Inflammatory macrophage treated with lipopolysaccharide for 1 hour (primary cell): ENCODE data around the gene PKD1.
"Not testable (repeated sequence)": the region's sequence is repeated elsewhere in the genome, so short reads cannot be mapped to it uniquely, and the experiment has no call there.

Experiments
- DNase-seq, 2 donors: peaks; one replicate each; pipeline ENCODE4 v3.0.0-alpha.2; 2020 to 2022

PKD1 gene

DNA sequence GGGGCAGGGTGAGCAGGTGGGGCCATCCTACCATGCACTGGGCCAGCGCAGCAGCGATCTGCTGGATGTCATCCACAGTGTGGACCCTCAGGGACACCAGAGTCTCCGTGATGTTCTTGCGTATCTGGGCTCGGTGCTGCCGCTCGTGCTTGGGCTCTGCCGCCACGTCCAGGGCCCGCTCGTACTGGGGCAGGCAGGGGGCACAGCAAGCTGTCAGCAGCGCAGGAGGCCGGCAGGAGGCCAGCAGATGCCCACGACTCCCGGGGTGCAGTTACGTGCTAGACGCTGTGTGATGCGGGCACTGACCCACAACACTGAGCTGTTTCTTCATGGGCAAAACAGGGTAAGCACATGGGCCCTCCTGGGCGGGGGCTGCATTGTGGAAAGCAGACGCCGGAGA, 30.4 kb downstream of the PKD1 start:
- not testable (repeated sequence) for DNase-seq

DNA sequence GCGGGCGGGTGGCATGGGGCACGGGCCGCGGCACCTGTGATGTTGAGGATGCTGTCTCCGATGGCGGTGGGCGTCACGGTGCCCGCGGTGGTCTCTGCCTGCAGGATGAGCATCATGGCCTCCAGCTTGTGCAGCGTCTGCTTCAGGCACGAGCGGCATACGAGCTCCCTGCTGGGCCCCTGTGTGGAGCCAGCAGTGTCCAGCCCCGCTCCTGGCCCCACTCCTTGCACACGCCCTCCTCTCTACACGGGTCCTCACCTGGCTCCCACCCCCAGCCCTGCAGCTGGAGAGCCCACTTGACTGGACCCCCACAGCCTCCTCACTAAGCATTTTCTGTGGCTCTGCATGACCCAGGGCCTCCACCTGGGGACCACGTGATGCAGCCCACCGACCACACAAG, 31.2 kb downstream of the PKD1 start:
- DNase-seq, result not testable (repeated sequence)

DNA sequence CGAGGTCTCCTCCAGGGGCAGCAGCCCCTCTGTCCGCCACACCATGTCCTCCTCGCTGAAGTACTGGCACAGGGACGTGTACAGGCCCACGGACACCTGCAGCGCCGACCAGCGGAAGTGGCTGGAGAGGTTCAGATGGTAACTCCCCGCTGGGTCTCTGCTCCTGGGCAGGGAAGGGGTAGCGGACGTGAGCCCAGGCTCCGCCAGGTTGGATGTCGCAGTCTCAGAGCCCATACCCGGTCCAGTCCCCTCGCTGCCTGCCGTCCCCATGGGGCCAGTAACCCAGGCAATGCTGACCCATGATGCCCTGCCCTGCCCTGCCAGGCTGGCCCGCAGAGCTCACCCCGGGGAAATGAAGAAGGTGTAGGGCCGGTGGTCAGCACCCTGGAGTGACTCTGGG, 33.2 kb downstream of the PKD1 start:
- no peak for DNase-seq

DNA sequence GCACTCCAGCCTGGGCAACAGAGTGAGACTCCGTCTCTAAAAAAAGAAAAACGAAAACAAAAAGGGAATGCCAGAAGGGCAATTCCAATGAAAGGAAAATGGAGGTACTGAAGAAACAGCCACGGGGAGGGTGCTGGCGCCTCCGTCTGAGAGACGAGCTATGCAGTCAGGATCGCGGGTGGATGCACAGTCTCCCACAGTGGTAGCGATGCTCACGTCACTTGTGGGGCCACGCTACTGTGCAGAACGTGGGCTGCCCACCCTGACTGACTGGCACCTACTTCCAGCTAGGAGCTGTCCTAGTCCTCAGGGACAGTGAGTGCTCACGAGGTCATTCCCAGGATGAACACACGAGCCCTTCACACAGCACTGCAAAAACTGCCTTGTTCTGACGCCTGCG, 34.1 kb downstream of the PKD1 start:
- not testable (repeated sequence) for DNase-seq

DNA sequence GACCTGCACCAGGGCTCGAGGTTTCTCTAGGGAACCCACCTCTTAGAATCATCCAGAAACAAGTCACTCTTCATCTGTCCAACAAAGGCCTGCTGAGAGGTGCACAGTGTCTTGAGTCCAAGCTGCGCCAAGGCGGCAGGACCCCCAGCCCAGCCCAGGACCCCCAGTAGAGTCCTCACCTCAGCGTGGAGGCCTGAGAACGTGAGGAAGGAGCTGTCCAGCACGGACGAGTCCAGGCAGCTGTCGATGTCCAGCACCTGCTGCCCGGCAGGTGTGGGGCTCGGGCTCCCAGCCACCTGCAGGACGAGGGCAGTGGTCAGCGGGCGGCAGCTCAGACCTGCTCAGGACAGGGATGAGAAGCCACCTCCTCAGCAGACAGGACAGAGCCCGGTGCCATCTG, 38.0 kb downstream of the PKD1 start:
- DNase-seq, result not testable (repeated sequence)

DNA sequence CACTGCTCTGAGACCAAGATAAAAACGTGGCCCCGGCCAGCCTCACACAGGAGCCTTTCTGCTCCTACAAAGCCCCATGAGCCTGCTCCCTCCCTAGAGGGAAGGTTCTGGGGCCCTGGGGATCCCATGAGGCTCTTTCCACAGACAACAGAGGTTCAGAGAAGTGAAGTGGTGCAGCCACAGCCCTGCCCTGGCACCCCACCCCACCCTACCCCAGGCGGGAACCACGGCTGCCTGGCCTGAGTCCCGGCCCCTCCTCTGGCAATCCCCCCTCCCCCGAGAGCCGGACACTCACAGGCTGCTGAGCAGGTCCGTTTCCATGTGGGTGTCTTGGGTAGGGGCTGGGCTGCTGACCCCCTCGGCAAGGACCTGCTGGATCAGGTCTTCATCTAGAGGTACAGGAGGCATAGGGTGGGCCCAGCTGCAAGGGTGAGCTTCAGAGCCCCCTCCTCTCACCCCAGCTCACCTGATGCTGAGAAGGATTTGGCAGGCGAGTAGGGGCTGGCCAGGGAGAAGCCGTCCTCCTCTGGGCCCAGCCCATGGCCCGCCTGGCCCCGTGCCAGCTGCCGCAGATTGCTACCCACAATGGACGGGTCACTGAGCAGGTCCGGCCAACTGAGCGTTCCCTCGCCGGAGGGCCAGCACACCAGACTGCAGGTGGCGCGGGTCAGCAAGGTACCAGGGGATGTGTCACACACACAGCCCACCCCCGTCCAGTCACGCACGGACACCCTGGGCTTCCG, 38.7 kb downstream of the PKD1 start:
- DNase-seq, result no peak

DNA sequence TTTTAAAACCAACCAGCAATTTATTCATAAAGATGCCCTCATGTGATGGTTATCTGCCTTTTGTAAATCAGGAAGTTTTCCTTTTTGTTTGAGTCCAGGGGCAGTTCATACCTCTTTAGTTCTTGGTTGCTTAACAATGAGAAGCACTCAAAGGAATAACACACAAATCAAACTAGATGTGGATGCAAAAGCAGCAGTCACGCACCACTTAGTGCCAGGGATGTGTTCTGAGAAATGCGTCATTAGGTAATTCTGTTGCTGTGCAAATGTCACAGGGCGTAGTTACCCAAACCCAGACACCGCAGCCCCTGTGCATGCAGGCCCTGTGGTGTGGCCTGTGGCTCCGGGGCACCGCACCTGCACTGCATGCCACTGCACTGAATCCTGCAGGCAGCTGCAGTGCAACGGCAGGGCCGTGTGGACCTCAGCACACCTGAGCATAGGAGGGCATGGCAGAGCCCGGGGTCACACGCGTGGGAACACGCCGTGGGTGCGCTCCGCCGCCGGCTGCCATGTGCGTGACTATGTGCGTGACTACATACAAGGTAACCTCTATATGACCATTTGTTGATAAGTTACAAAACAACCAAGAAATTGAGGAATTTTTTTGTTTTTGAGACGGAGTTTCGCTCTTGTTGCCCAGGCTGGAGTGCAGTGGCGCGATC, 39.6 kb downstream of the PKD1 start:
- DNase-seq, result no peak

DNA sequence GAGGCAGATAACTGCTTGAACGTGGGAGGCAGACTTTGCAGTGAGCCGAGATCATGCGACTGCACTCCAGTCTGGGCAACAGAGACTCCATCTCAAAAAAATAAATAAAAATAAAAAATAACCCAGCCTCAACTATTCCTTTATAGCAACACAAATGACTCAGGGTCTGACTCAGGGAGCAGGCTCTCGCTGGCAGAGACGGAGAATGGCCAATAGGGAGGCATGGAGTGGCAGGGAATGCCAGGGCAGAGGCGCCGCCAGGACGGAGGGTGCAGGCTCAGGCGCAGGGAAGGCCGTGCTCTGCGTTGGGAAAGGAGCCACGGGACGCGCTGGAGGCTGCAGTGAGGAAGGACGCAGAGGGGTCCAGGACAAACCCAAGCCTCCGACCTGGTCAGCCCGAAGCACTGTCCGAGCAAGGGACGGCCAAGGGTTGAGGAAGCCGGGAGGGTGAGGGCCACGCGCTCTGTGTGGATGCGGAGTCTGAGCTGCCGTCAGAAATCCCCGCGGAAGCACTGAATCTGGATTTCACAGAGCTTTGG, 40.3 kb downstream of the PKD1 start:
- DNase-seq, result no peak

DNA sequence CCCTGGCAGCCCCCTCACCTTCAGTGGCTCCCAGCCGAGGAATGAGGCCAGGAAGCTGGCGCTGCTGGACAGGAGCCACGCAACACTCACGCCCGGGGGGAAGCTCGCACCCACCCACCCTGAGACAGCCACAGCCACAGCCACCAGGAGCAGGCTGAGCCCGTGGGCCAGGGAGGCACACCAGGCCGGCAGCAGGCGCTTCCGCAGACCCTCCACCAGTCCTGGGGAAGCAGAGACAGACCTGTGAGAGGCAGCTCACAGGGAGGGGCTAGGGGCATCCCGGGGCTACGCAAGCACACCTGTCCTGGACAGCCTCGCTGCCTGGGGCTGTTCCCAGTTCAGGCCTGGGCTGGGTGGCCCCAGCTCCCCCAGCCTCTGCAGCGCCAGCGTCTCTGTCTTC, 41.9 kb downstream of the PKD1 start:
- no peak for DNase-seq

DNA sequence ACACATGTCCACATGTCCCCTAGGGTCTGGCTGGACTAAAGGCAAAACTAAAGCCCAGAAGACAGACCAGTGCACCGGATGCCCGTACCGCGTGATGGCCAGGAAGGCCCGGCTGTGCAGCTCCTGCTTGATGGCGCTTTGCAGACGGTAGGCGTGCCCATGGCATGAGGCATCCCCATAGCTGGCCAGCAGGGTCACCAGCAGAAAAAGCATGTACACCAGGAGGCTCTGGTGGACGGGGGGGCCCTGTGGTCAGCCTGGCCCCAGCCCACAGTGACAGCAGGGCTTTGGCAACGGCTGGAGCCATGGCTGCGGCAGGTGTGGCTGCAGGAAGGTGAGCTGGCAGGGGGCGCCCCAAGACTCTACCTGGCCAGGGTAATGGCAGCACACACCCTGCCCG, 42.8 kb downstream of the PKD1 start:
- DNase-seq, result no peak

DNA sequence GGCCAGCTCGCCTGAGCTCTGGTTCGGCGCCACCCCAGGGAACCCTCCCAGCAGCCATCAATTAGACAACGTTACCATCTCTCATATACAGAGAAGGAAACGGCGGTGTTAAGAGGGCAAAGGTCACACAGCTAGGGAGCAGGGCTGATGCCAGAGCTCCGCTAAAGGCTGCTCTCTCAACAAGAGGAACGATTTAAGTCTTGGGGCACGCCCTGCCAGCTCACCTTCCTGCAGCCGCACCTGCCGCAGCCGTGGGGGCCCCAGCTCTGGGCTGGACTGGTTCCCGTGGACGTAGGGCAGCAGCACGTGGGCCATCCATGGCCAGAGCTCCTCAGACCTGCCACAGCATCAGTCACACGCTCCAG, 43.5 kb downstream of the PKD1 start:
- DNase-seq, result no peak

DNA sequence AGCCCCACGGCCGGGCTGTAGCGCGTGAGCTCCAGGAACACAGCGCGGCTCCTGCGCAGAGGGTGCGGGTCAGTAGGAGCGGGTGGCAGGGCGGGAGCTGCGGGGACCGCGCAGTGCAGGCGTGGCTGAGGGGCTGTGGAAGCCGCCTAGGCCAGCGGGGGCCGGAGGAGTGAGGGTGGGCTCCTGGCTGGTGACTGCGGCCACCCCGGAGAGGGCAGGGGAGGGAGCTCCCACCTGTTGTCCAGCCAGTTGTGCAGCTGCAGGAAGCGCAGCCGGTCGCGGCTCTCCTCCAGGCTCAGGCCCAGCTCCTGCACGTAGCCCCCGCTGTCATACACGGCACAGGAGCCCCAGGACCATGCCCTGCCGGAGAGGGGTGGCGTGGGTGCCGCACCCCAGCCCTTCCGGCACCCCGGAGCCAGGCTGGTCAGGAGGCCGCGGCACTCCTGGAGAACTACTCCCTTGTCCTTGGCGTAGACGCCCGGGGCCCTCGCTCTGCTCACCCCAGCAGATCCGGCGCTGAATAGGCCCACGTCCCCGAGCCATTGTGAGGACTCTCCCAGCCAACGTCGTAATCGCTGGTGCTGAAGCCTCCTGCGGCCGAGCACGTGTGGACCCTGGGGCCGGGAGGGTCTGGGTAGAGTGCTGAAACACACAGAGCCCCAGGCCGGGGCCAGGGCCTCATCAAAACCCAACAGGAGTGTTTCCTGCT, 44.0 kb downstream of the PKD1 start:
- DNase-seq, result no peak

DNA sequence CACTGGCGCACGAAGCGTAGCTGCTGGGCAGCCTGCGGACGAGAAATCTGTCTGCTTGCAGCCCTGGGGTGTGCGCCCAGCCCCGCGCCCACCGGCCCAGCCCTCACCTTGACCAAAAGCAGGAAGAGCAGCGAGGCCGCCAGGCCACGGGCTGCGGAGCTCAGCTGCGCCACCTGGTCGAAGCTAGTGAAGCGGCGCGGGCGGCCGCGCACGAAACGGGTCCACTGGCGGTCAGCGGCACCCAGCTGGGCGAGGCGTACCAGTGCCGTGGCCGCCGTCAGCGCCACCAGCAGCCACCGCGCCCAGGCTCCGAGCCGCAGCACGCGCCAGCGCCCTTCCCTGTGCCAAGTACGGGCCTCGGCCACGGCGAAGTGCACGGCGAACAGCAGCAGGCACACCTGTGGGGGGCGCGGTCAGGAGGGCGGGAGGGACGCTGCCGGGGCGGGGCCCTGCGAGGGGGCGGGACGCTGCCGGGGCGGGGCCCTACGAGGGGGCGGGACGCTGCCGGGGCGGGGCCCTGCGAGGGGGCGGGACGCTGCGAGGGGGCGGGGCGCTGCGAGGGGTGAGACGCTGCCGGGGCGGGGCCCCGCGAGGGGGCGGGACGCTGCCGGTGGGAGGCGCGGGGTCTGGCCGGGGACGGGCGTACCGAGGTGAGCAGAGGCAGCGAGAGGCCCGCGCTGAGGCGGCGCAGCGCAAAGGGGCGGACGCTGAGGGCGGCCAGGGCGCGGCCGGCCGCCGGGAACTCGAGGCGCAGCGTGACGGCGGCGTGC, 44.7 kb downstream of the PKD1 start:
- no peak for DNase-seq

DNA sequence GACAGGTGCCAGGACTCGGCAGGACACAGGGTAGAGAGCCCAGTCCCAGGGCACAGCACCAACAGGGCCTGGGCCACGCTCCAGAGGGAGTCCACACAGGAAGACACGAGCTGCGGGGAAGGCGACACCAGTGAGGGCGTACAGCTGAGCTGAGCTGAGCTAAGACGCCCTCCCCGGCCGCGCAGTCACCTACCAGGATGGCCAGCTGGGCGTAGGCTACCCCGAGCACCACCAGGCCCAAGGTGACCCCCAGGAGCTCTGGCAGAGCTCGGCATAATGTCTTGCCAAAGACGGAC, 45.3 kb downstream of the PKD1 start:
- no peak for DNase-seq

DNA sequence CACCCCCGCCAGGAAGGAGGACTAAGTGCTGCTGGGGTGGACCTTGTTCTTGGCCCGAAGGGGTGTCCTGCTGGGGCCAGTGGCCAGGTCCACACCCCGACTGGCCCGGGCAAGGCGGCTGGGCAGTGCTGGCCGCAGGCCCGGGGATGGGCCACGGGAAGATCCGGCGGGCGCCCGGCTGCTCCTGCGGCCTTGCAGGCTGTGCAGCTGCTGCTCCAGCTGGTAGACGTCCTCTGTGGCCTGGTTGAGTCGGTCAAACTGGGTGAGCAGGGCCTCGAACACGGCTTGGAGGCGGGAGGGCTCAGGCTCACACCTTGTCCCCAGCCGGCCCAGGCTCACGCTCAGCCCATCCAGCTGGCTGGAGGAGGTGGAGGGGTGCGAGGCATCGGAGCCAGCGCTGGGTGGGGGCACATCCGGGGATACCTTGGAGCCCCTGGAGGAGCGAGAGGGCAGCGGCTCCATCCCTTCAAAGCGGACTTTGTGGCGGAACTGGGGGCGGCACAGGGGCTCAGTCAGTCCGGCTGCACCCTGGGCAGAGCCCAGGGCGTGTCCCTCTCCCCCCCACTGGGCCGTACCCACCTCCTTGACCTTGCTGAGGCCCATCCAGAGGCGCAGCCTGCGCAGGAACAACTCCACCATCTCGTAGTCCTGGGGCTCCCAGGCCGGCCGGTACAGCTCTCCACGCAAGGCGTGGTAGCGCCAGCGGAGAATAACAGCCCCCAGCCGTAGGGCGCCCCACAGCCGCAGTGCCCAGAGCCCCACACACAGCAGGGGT, 45.8 kb downstream of the PKD1 start:
- no peak for DNase-seq

DNA sequence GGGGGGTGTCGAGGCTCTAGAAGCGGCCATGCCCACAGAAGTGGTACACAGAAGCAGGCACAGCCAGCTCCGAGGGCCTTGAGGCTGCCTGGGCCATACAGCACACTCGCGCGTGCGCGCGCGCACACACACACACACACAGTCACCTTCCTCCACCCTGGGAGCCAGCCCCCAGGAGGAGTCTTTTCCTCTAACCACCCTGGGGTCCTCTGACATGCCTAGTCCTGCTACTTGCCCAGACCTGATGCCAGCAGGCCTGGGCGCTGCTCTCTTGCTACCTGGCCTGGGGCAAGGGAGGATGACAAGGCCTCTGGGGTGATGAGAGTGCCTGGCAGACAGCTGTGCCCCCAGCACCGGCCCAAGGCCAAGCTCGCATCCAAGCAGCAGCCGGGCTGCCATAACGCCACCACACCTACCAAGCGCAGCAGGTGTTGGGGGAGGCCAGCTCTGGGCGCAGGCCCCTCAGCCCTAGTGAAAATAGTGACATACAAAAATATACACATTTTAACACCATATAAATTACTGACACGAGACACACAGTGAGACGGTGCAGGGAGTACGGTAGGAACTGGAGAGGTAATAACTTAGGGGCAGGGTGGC, 46.8 kb downstream of the PKD1 start:
- DNase-seq, result no peak

DNA sequence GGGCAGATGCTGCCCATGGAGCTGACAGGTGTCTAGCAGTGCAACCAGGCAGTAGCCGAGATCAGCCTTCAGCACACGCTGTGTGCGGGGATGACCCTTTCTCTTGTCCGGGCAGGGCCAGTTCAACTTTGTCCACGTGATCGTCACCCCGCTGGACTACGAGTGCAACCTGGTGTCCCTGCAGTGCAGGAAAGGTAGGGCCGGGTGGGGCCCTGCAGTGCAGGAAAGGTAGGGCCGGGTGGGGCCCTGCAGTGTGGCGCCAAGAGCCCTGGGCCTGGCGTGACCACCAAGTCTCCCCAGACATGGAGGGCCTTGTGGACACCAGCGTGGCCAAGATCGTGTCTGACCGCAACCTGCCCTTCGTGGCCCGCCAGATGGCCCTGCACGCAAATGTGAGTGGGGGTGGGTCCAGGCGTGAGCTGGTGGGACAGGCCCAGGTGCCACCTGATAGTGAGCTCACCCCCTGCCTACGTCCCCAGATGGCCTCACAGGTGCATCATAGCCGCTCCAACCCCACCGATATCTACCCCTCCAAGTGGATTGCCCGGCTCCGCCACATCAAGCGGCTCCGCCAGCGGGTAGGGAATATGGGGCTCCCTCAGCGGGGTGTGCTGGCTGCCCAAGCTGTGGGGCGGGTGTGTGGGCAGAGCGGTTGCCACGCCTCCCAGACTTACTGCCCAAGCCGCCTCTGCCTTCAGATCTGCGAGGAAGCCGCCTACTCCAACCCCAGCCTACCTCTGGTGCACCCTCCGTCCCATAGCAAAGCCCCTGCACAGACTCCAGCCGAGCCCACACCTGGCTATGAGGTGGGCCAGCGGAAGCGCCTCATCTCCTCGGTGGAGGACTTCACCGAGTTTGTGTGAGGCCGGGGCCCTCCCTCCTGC, 47.7 kb downstream of the PKD1 start:
- no peak for DNase-seq

DNA sequence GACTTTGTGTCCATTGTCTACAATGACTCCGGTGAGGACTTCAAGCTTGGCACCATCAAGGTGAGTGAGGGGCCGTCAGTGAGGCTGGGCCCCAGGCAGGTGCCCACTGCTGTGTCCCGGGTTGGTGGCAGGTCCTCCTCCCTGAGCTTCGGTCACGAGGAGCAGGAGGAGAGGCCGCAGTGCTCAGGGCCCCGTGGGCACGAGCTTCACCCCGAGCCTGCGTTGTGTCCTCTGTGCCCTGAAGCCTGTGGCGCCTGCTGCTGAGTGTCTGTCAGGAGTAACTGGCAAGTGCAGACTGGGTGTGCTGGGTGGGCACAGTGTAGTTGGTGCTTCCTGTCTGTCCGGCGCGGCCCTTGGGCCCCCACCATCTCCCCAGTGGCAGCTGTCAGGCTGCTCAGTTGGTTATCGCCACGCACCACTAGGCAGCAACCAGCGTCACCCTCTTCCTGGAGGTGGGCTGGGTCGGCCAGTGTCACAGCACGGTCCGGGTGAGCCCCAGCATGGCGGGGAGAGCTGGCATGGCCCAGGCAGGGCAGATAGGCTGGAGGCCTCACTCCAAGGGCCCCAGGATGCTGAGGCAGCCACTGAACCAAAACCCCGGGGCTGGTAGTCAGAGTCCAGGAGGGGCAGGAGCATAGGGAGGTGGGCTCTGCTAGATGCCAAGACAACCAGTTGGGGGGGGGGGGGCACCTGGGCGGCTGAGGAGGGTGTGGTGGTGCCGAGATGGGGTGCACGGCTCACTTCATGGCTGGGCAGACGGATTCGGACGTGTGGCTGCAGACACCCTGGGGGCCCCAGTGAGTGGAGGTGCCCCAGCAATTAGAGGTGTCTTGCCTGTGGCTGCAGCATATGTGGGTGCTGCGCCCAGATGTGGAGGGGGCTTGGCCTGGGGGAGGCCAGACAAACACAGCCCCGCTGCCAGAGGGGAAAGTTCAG, 48.6 kb downstream of the PKD1 start:
- DNase-seq, result no peak

DNA sequence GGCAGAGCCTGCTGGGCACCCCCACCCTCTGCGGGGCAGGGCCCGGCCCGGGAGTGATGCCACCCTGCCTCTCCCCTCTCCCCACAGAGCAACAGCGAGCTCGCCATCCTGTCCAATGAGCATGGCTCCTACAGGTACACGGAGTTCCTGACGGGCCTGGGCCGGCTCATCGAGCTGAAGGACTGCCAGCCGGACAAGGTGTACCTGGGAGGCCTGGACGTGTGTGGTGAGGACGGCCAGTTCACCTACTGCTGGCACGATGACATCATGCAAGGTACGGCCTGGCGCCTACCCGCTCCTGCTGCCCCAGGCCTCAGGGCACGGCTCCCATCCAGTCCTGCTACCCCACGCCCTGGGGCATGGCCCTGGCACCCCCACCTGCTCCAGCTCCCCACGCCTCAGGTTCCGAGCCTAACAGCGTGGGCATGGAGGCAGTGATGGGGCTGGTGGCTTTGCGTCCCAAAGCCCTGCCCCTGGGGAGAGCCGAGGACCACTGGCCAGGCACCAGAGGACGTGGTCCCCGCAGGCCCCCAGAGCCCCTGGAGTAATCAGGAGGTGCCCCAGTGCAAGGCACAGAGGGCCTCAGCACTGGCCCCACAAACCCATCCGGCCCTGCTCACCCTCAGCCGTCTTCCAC, 49.5 kb downstream of the PKD1 start:
- DNase-seq, result no peak
